MM.1S (cell line): ENCODE results near the gene GOLIM4.

ENCODE experiments used
- CTCF ChIP-seq: fragments of 300-600 bp; sonication (generic); IDR thresholded peaks from 2 replicates; pipeline ENCODE4 v1.5.1; 2016; ENCODE audit warnings: antibody characterized with exemption, low read length, mixed read lengths
- EZH2 ChIP-seq: fragments of 300-600 bp; sonication (generic); optimal IDR thresholded peaks from 2 replicates; pipeline ENCODE3; 2017; ENCODE audit warnings: low read depth, mild to moderate bottlenecking, antibody characterized with exemption, low read length, mixed read lengths
- EZH2phosphoT487 ChIP-seq: fragments of 300-600 bp; sonication (generic); IDR thresholded peaks from 2 replicates; pipeline ENCODE4 v1.6.1; 2018; ENCODE audit warnings: antibody characterized with exemption, low read length

GRCh38 chr3:168104361-168104760 lies 8.6 kb upstream of the GOLIM4 start:
- no peak for TF ChIP-seq EZH2
- no peak for TF ChIP-seq CTCF
- TF ChIP-seq EZH2phosphoT487: no peak
